WERI-Rb-1 (cell line): ENCODE data around the gene ADGRD1.

Source experiments
- DNase-seq: peaks from one replicate; pipeline ENCODE4 v3.0.0-alpha.2; 2020
- H3K27ac ChIP-seq: fragments of 250-450 bp; sonication (Bioruptor Pico); 2 replicates; pipeline ENCODE4 v1.5.1; 2020; ENCODE audit warnings: mild to moderate bottlenecking, moderate library complexity
- H3K27me3 ChIP-seq: fragments of 250-450 bp; sonication (Bioruptor Pico); 2 replicates; pipeline ENCODE4 v1.5.1; 2021; ENCODE audit warnings: mild to moderate bottlenecking, low read depth, moderate library complexity; ENCODE audit not compliant: insufficient read depth, severe bottlenecking
- H3K36me3 ChIP-seq: fragments of 250-450 bp; sonication (Bioruptor Pico); 2 replicates; pipeline ENCODE4 v1.5.1; 2020; ENCODE audit warnings: mild to moderate bottlenecking, moderate library complexity
- H3K4me3 ChIP-seq: 2 replicates; pipeline ENCODE4 v1.5.1; 2011; ENCODE audit warnings: low read depth, mild to moderate bottlenecking, control low read depth, low read length
- H3K9me3 ChIP-seq: fragments of 250-450 bp; sonication (Bioruptor Pico); 2 replicates; pipeline ENCODE4 v1.5.1; 2021; ENCODE audit warnings: mild to moderate bottlenecking, moderate library complexity; ENCODE audit not compliant: severe bottlenecking
- CTCF ChIP-seq: IDR thresholded peaks from 2 replicates; pipeline ENCODE4 v1.5.1; 2011; ENCODE audit warnings: low read depth, mild to moderate bottlenecking, control low read depth, inconsistent platforms, low read length

Gene ADGRD1

GRCh38 chr12:131008131-131008912 is 54.6 kb downstream of the ADGRD1 start:
- Histone ChIP-seq H3K4me3 (no peak overlapping the region), H3K9me3 (no peaks in the 10 kb centered on the region), H3K36me3 (no peaks in the 10 kb centered on the region), H3K27me3 (no peaks in the 10 kb centered on the region), H3K27ac (no peak overlapping the region)
- DNase-seq, result no peak
- no peak for TF ChIP-seq CTCF

GRCh38 chr12:131008913-131009270 is 55.2 kb downstream of the ADGRD1 start:
- H3K27ac ChIP-seq, result no peak overlapping the region
- no peak for TF ChIP-seq CTCF
- no peaks in the 10 kb centered on the region for H3K27me3 ChIP-seq
- no peak for DNase-seq
- no peaks in the 10 kb centered on the region for H3K9me3 ChIP-seq
- no peak overlapping the region for H3K4me3 ChIP-seq
- H3K36me3 ChIP-seq, result no peaks in the 10 kb centered on the region

GRCh38 chr12:131009595-131010395 is 56.1 kb downstream of the ADGRD1 start:
- H3K27me3 ChIP-seq, result no peaks in the 10 kb centered on the region
- TF ChIP-seq CTCF, result no peak

GRCh38 chr12:131010396-131011131 is 56.9 kb downstream of the ADGRD1 start:
- DNase-seq, result no peak
- Histone ChIP-seq H3K9me3 (no peaks in the 10 kb centered on the region), H3K4me3 (no peak overlapping the region), H3K27ac (no peak overlapping the region), H3K27me3 (no peaks in the 10 kb centered on the region), H3K36me3 (no peaks in the 10 kb centered on the region)
- TF ChIP-seq CTCF, result no peak

More at GRCh38 chr12:131009595-131010395, 56.1 kb downstream of the ADGRD1 start:
- Histone ChIP-seq H3K27ac (no peak overlapping the region), H3K36me3 (no peaks in the 10 kb centered on the region), H3K4me3 (no peak overlapping the region), H3K9me3 (no peaks in the 10 kb centered on the region)
- no peak for DNase-seq

- H3K27me3 ChIP-seq, result no peaks in the 10 kb centered on the region
- DNase-seq, result no peak
- no peak for TF ChIP-seq CTCF
- H3K36me3 ChIP-seq, result no peaks in the 10 kb centered on the region
- H3K27ac ChIP-seq, result no peak overlapping the region
- no peaks in the 10 kb centered on the region for H3K9me3 ChIP-seq
- H3K4me3 ChIP-seq, result no peak overlapping the region
Measured at GRCh38 chr12:131011165-131012079, 57.7 kb downstream of the ADGRD1 start.
